H9 (cell line): ENCODE results near the gene IL12A. TPM values are rescaled to one million over a fixed set of nuclear protein-coding genes. Genes with fewer than 3 reads are reported as not detected.

Source experiments
- DNase-seq: peaks from one replicate; pipeline ENCODE4 v3.0.0-alpha.2; 2017
- H2AFZ ChIP-seq: one replicate; pipeline ENCODE4 v1.6.1; 2013; ENCODE audit warnings: mild to moderate bottlenecking, low read length, control low read depth, moderate library complexity
- H2AK5ac ChIP-seq: 2 replicates; pipeline ENCODE4 v1.6.1; 2013; ENCODE audit warnings: low read length, control low read depth, mixed read lengths; ENCODE audit not compliant: insufficient read length
- H2BK120ac ChIP-seq: one replicate; pipeline ENCODE4 v1.6.1; 2013; ENCODE audit warnings: low read depth, mild to moderate bottlenecking, low read length, control low read depth, inconsistent platforms; ENCODE audit not compliant: poor library complexity, severe bottlenecking
- H2BK12ac ChIP-seq: 2 replicates; pipeline ENCODE4 v1.6.1; 2013; ENCODE audit warnings: low read length, control low read depth, mixed read lengths, low read depth; ENCODE audit not compliant: insufficient read length
- H2BK15ac ChIP-seq: 2 replicates; pipeline ENCODE4 v1.6.1; 2013; ENCODE audit warnings: low read depth, low read length, control low read depth
- H2BK20ac ChIP-seq: one replicate; pipeline ENCODE4 v1.6.1; 2013; ENCODE audit warnings: low read depth, mild to moderate bottlenecking, low read length, control low read depth, inconsistent platforms; ENCODE audit not compliant: poor library complexity, severe bottlenecking
- H2BK5ac ChIP-seq: 2 replicates; pipeline ENCODE4 v1.6.1; 2013; ENCODE audit warnings: low read length, control low read depth, mixed read lengths; ENCODE audit not compliant: insufficient read length
- H3K14ac ChIP-seq: 2 replicates; pipeline ENCODE4 v1.6.1; 2013; ENCODE audit warnings: low read length, control low read depth; ENCODE audit not compliant: insufficient read depth
- H3K18ac ChIP-seq: 2 replicates; pipeline ENCODE4 v1.6.1; 2013; ENCODE audit warnings: low read depth, mild to moderate bottlenecking, mixed read lengths, low read length, control low read depth; ENCODE audit not compliant: insufficient read length
- H3K23ac ChIP-seq: 2 replicates; pipeline ENCODE4 v1.6.1; 2013; ENCODE audit warnings: low read length, control low read depth, mixed read lengths, low read depth; ENCODE audit not compliant: insufficient read length
- H3K23me2 ChIP-seq: 2 replicates; pipeline ENCODE4 v1.6.1; 2013; ENCODE audit warnings: low read depth, mild to moderate bottlenecking, mixed read lengths, low read length, control low read depth; ENCODE audit not compliant: insufficient read length, poor library complexity, severe bottlenecking
- H3K27ac ChIP-seq: 2 replicates; pipeline ENCODE4 v1.5.1; 2013; ENCODE audit warnings: low read length, control low read depth, mixed read lengths, low read depth; ENCODE audit not compliant: insufficient read length
- H3K27me3 ChIP-seq: 2 replicates; pipeline ENCODE4 v1.6.1; 2013; ENCODE audit warnings: low read length, control low read depth, inconsistent platforms; ENCODE audit not compliant: insufficient read depth
- H3K4ac ChIP-seq: 2 replicates; pipeline ENCODE4 v1.6.1; 2013; ENCODE audit warnings: low read depth, mild to moderate bottlenecking, control low read depth, inconsistent platforms, low read length, moderate library complexity
- H3K4me1 ChIP-seq: 2 replicates; pipeline ENCODE4 v1.6.1; 2013; ENCODE audit warnings: low read length, control low read depth, inconsistent platforms; ENCODE audit not compliant: insufficient read depth
- H3K4me2 ChIP-seq: 2 replicates; pipeline ENCODE4 v1.6.1; 2013; ENCODE audit warnings: low read length, control low read depth, mixed read lengths; ENCODE audit not compliant: insufficient read length, insufficient read depth
- H3K56ac ChIP-seq: 2 replicates; pipeline ENCODE4 v1.6.1; 2013; ENCODE audit warnings: low read depth, mild to moderate bottlenecking, mixed read lengths, low read length, control low read depth; ENCODE audit not compliant: insufficient read length
- H3K79me1 ChIP-seq: 2 replicates; pipeline ENCODE4 v1.6.1; 2013; ENCODE audit warnings: low read depth, mild to moderate bottlenecking, moderate library complexity, low read length, control low read depth, inconsistent platforms; ENCODE audit not compliant: insufficient read depth, poor library complexity, severe bottlenecking
- H3K79me2 ChIP-seq: 2 replicates; pipeline ENCODE4 v1.6.1; 2013; ENCODE audit warnings: low read length, control low read depth, inconsistent platforms; ENCODE audit not compliant: insufficient read depth
- H3K9ac ChIP-seq: 2 replicates; pipeline ENCODE4 v1.6.1; 2013; ENCODE audit warnings: low read length, control low read depth, mixed read lengths; ENCODE audit not compliant: insufficient read length; ENCODE audit errors: extremely low read depth
- H3K9me3 ChIP-seq: one replicate; pipeline ENCODE4 v1.6.1; 2013; ENCODE audit warnings: low read depth, low read length, inconsistent platforms; ENCODE audit not compliant: control insufficient read depth
- H3T11ph ChIP-seq: one replicate; pipeline ENCODE4 v1.6.1; 2013; ENCODE audit warnings: mild to moderate bottlenecking, low read length, control low read depth, inconsistent platforms
- H4K20me1 ChIP-seq: one replicate; pipeline ENCODE4 v1.6.1; 2013; ENCODE audit not compliant: control insufficient read depth, insufficient read length, insufficient read depth
- H4K5ac ChIP-seq: 2 replicates; pipeline ENCODE4 v1.6.1; 2013; ENCODE audit warnings: low read depth, mild to moderate bottlenecking, mixed read lengths, low read length, control low read depth; ENCODE audit not compliant: insufficient read length
- H4K8ac ChIP-seq: replicated peaks from 2 replicates; pipeline ENCODE4 v1.6.1; 2013; ENCODE audit warnings: low read length, control low read depth, mixed read lengths, low read depth; ENCODE audit not compliant: insufficient read length
- H4K91ac ChIP-seq: 2 replicates; pipeline ENCODE4 v1.6.1; 2013; ENCODE audit warnings: low read depth, mild to moderate bottlenecking, moderate library complexity, mixed read lengths, low read length, control low read depth; ENCODE audit not compliant: insufficient read length
- H3K27ac Mint-ChIP-seq, 3 experiments: 2 replicates in 2 of 3; 3 replicates in 1 of 3; pipeline ENCODE4 v1.8.0; 2020 to 2021; ENCODE audit warnings: mixed read lengths in 3 of 3, mild to moderate bottlenecking in 1 of 3, moderate library complexity in 1 of 3
- H3K27me3 Mint-ChIP-seq: 2 replicates; pipeline ENCODE4 v1.8.0; 2021; ENCODE audit warnings: low read depth, mild to moderate bottlenecking, moderate library complexity, mixed read lengths
- H3K36me3 Mint-ChIP-seq, 3 experiments: 2 replicates in 2 of 3; 3 replicates in 1 of 3; pipeline ENCODE4 v1.8.0; 2020 to 2021; ENCODE audit warnings: low read depth in 3 of 3, mixed read lengths in 3 of 3; ENCODE audit not compliant: insufficient read depth in 1 of 3
- H3K4me1 Mint-ChIP-seq, 2 experiments: 2 replicates each; pipeline ENCODE4 v1.8.0; 2020; ENCODE audit warnings: mixed read lengths in 2 of 2
- H3K4me3 Mint-ChIP-seq, 2 experiments: 2 replicates in 1 of 2; 3 replicates in 1 of 2; pipeline ENCODE4 v1.8.0; 2020 to 2021; ENCODE audit warnings: mild to moderate bottlenecking in 2 of 2, mixed read lengths in 2 of 2, moderate library complexity in 1 of 2
- H3K9me3 Mint-ChIP-seq, 2 experiments: 2 replicates in 1 of 2; 3 replicates in 1 of 2; pipeline ENCODE4 v1.8.0; 2020; ENCODE audit warnings: mild to moderate bottlenecking in 2 of 2, mixed read lengths in 2 of 2, moderate library complexity in 1 of 2
- CTCF ChIP-seq: fragments of 200-600 bp; sonication (generic); conservative IDR thresholded peaks from 3 replicates; pipeline ENCODE4 v1.8.0; 2021; ENCODE audit warnings: antibody characterized with exemption, mild to moderate bottlenecking
- WGBS: extraction: QIAGEN DNeasy Blood & Tissue Kit; methylation state at CpG from one replicate; pipeline ENCODE4 v1.1.7; 2013; ENCODE audit warnings: missing lambda C conversion rate, low lambda C conversion rate, mixed read lengths; ENCODE audit not compliant: insufficient read length; ENCODE audit errors: extremely low coverage; 5-methylcytosine and 5-hydroxymethylcytosine counted together
- total RNA-seq: library from RNA; stranded (reverse); gene quantifications from 2 replicates; pipeline ENCODE4 v1.2.1, GENCODE V29; 2021

Gene IL12A
- total RNA-seq, 1 experiment from 2014 or later, result 0.50 TPM

- Histone ChIP-seq H4K8ac (no peak overlapping the region), H3T11ph (no peak overlapping the region), H3K23ac (no peak overlapping the region), H4K5ac (no peak overlapping the region), H3K4me1 (peaks cover 6% of the 10 kb centered on the region; the same call in 1 of the 2 replicates), H2BK12ac (no peak overlapping the region), H3K27ac (no peak overlapping the region), H2BK20ac (no peak overlapping the region), H4K91ac (no peak overlapping the region), H2AFZ (no peak overlapping the region), H3K4me2 (no peak overlapping the region), H3K79me1 (no peaks in the 10 kb centered on the region), H3K18ac (no peak overlapping the region), H2BK5ac (no peak overlapping the region), H2BK120ac (no peak overlapping the region), H3K9me3 (no peaks in the 10 kb centered on the region), H3K56ac (no peak overlapping the region), H3K27me3 (no peaks in the 10 kb centered on the region; the same call in 1 of the 2 replicates), H3K9ac (no peak overlapping the region), H3K79me2 (no peaks in the 10 kb centered on the region), H3K4ac (no peak overlapping the region), H3K14ac (no peak overlapping the region), H4K20me1 (no peaks in the 10 kb centered on the region), H2AK5ac (no peak overlapping the region), H3K23me2 (peaks cover 4% of the 10 kb centered on the region), H2BK15ac (no peak overlapping the region)
- Mint-ChIP-seq H3K36me3 (peaks cover 10 to 18% (median 13%) of the 10 kb centered on the region in 3 experiments), H3K4me3 (peak overlapping the region in 1 of 2 experiments; percentile 26; a peak in 2 of 5 replicates), H3K27me3 (peaks cover 34% of the 10 kb centered on the region), H3K27ac (no peak overlapping the region), H3K4me1 (peaks cover 19 to 26% of the 10 kb centered on the region in 2 experiments), H3K9me3 (peaks cover 11 to 15% of the 10 kb centered on the region in 2 experiments; a peak in 3 of 5 replicates)
- TF ChIP-seq CTCF, result peak; percentile 44
- DNase-seq, result no peak
- WGBS, result no CpG with 5 or more reads among the region's 5 CpGs
Measured at GRCh38 chr3:159989973-159990846, 1.6 kb downstream of the IL12A start.
